GM19452 (cell line): Measurements from ENCODE around the gene TAF3.

Experiments used
- ATAC-seq: cut with Tn5 transposase; IDR thresholded peaks from one replicate; pipeline ENCODE4 v1.9.1; 2021; ENCODE audit not compliant: unreplicated experiment

The TAF3 gene

GRCh38 chr10:8043569-8044306, 225.4 kb downstream of the TAF3 start:
- no peak for ATAC-seq

- ATAC-seq = no peak
These were observed 226.1 kb downstream of the TAF3 start for GRCh38 chr10:8044331-8044907.

- no peak for ATAC-seq
These were observed 226.8 kb downstream of the TAF3 start for GRCh38 chr10:8044908-8045725.

GRCh38 chr10:8045726-8046494, 227.6 kb downstream of the TAF3 start:
- no peak for ATAC-seq

- ATAC-seq = no peak
These were observed 229.4 kb downstream of the TAF3 start for GRCh38 chr10:8047452-8048280.

GRCh38 chr10:8048281-8049008, 230.1 kb downstream of the TAF3 start:
- no peak for ATAC-seq

GRCh38 chr10:8049045-8049864, 230.9 kb downstream of the TAF3 start:
- no peak for ATAC-seq

- ATAC-seq = no peak
These were observed 231.7 kb downstream of the TAF3 start for GRCh38 chr10:8049865-8050555.

GRCh38 chr10:8050556-8051108, 232.3 kb downstream of the TAF3 start:
- ATAC-seq = no peak

- ATAC-seq = no peak
These were observed 233.0 kb downstream of the TAF3 start for GRCh38 chr10:8051109-8051821.

- no peak for ATAC-seq
These were observed 233.5 kb downstream of the TAF3 start for GRCh38 chr10:8051851-8052257.

- ATAC-seq = no peak
These were observed 234.1 kb downstream of the TAF3 start for GRCh38 chr10:8052341-8052955.

- no peak for ATAC-seq
These were observed 234.7 kb downstream of the TAF3 start for GRCh38 chr10:8052956-8053445.

GRCh38 chr10:8053446-8054243, 235.3 kb downstream of the TAF3 start:
- ATAC-seq = peak; percentile 73

- ATAC-seq = peak; percentile 2
These were observed 235.9 kb downstream of the TAF3 start for GRCh38 chr10:8054244-8054493.
